ENCODE results near the gene ALB.

GRCh38 chr4:73416423-73417087, 12.5 kb downstream of the ALB start:
- TF ChIP-seq CTCF (IDR thresholded peaks at IDR 0.05): no peak
- no peak for TF ChIP-seq EZH2 (IDR thresholded peaks at IDR 0.05; ENCODE audit: borderline replicate concordance, insufficient read depth, low read depth, low read length, poor library complexity, severe bottlenecking)
